ENCODE data around the gene BRCA2.
"Not testable (repeated sequence)": the region's sequence is repeated elsewhere in the genome, so short reads cannot be mapped to it uniquely, and the experiment has no call there.

Gene BRCA2

DNA sequence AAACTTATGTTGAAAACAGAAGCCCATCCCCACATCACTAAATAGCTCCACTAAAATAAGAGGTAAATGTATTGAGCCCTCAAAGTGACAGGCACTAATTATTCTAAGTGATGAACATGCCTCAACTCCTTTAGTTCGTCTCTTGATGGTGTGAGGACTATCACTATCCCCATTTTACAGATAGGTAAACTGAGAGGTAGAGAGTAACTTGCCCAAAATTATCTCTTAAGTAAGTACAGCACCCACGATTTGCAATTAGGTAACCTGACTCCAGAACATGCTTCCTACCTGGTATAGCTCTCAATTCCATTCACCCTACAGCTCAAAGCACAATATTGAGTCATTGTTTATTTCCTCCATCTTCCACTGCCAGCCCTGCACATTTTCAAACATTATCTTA, 12.8 kb upstream of the BRCA2 start:
- DNase-seq = no peak
- in situ Hi-C loops (cut with HindIII; ENCODE audit: low pct_ligation_motif_present, low pct_unique_long_range_greater_than_20kb, low sequenced_read_pairs) = no loop called here

GRCh38 chr13:32305646-32306045, 9.7 kb upstream of the BRCA2 start:
- DNase-seq = no peak
- in situ Hi-C loops (cut with HindIII; ENCODE audit: low pct_ligation_motif_present, low pct_unique_long_range_greater_than_20kb, low sequenced_read_pairs) = no loop called here

DNA sequence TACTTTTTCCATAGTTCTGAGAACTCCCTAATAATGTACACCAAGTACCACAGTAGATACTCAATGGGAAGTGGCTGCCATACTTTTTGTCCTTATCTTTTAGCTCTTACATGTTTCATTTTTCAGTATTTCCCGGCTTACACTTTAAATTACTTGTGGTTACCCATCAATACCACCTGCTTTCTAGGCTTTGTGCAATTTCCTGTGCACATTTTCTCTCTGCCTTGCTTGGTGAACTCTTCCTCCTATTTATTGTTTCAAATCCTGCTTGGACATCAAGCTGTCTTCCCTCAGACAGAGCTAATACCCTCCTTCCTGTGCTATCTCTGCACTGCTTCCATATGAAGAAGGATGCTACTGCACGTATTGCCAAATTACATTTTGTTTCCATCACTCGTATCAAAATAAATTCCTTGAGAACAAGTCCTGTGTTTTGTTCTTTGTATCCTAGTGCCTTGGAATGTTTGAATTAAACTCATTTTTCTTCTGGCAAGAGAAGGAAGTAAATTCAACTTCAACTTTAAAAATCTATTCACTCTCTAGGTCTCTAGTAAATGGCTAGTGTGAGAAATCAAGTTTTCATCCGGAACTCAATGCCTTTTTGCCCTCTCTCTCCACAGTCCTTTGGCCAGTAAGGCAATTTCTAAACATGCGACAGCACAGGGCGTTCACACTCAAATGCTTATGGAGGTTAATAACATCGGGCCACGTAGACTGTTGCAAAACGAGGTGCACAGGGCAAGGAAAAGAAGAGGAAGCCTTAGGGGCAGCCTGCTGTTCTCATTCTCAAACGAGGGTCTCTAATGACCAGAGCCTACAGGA, 5.8 kb upstream of the BRCA2 start:
- DNase-seq = no peak
- in situ Hi-C loops (cut with HindIII; ENCODE audit: low pct_ligation_motif_present, low pct_unique_long_range_greater_than_20kb, low sequenced_read_pairs) = no loop called here

- DNase-seq = peak; percentile 62
- in situ Hi-C loops (cut with HindIII; ENCODE audit: low pct_ligation_motif_present, low pct_unique_long_range_greater_than_20kb, low sequenced_read_pairs) = no loop called here
These were observed 5.1 kb upstream of the BRCA2 start for GRCh38 chr13:32310134-32310706.

DNA sequence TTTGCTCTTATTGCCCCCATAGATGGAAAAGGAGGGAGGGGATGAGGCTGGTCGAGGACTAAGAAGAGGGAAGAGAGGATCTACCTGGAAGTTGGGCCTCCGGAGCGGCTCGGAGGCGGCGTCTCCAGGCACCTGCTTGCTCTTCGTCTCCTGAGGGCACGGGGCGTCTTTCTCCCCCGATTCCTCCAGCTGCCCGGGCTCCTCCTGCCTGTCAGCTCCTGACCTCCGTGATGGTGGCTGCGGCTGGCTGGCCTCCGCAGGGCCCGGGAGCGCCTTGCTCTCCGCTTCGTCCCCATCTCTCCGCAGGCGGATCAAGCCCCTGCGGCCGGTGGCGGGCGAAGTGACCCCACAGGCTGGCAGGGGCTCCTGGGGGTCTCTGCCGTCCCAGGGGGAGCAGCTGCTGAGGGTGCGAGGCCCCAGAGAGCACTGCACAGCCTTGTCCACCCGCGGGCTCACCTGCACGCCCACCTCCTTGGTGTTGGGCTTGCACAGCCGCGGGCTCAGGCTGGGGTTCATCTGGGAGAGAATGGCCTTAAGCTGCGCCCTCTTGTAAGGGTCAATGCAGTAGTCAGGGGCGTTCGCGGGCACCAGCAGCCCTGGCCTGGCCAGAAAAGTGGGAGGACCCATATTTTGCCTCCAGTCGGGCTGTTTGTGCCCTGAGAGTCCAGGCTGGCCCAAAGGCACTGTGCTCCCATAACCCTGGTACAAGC, 4.0 kb upstream of the BRCA2 start:
- DNase-seq = no peak
- in situ Hi-C loops (cut with HindIII; ENCODE audit: low pct_ligation_motif_present, low pct_unique_long_range_greater_than_20kb, low sequenced_read_pairs) = no loop called here

DNA sequence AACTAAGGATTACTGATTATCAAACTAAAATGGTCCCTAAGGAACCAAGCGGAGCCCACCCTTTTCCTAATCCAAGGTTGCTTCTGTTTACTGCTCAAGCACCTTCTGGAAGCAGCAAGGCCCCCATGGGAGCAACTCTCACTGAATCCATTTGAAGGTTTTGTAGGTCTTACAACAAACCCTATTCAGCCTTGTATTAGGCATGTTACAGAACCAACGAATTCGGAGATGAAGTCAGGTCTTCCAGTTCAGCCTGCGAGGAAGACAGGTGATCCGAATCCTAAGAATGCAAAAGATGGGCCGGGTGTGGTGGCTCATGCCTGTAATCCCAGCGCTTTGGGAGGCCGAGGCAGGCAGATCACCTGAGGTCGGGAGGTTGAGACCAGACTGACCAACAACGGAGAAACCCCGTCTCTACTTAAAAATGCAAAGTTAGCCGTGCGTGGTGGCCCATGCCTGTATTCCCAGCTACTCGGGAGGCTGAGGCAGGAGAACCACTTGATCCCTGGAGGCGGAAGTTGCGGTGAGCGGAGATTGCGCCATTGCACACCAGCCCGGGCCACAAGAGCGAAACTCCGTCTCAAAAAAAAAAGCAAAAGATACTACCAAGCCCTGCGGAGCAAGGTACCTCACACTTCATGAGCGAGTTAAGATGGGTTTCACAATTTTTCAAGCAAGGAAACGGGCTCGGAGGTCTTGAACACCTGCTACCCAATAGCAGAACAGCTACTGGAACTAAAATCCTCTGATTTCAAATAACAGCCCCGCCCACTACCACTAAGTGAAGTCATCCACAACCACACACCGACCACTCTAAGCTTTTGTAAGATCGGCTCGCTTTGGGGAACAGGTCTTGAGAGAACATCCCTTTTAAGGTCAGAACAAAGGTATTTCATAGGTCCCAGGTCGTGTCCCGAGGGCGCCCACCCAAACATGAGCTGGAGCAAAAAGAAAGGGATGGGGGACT, 754 bp upstream of the BRCA2 start:
- DNase-seq = peak; percentile 36
- in situ Hi-C loops (cut with HindIII; ENCODE audit: low pct_ligation_motif_present, low pct_unique_long_range_greater_than_20kb, low sequenced_read_pairs) = no loop called here

GRCh38 chr13:32316028-32316339, 676 bp downstream of the BRCA2 start:
- in situ Hi-C loops (cut with HindIII; ENCODE audit: low pct_ligation_motif_present, low pct_unique_long_range_greater_than_20kb, low sequenced_read_pairs) = no loop called here
- no peak for DNase-seq

GRCh38 chr13:32316501-32316900, 1.2 kb downstream of the BRCA2 start:
- in situ Hi-C loops (cut with HindIII; ENCODE audit: low pct_ligation_motif_present, low pct_unique_long_range_greater_than_20kb, low sequenced_read_pairs) = no loop called here
- no peak for DNase-seq

DNA sequence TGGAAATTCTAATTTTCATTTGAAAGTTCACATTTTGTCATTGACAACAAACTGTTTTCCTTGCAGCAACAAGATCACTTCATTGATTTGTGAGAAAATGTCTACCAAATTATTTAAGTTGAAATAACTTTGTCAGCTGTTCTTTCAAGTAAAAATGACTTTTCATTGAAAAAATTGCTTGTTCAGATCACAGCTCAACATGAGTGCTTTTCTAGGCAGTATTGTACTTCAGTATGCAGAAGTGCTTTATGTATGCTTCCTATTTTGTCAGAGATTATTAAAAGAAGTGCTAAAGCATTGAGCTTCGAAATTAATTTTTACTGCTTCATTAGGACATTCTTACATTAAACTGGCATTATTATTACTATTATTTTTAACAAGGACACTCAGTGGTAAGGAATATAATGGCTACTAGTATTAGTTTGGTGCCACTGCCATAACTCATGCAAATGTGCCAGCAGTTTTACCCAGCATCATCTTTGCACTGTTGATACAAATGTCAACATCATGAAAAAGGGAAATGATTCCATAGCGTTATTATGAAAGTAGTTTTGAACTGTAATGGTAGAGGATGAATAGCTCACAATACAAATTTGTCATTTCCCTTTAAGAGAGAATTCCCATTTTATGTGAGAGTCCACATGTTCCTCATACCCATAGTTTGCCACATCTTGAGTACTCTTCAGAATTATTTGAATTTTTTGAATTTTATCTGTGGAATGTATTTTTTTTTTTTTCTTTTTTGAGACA, 2.6 kb downstream of the BRCA2 start:
- no peak for DNase-seq

GRCh38 chr13:32320528-32320927, 5.2 kb downstream of the BRCA2 start:
- DNase-seq = no peak
- in situ Hi-C loops (cut with HindIII; ENCODE audit: low pct_ligation_motif_present, low pct_unique_long_range_greater_than_20kb, low sequenced_read_pairs) = no loop called here

More for the DNA sequence above, 2.6 kb downstream of the BRCA2 start:
- in situ Hi-C loops (cut with HindIII; ENCODE audit: low pct_ligation_motif_present, low pct_unique_long_range_greater_than_20kb, low sequenced_read_pairs) = no loop called here

- peak; percentile 29 for DNase-seq
These were observed 8.6 kb downstream of the BRCA2 start for GRCh38 chr13:32323912-32324311.

GRCh38 chr13:32330441-32330840, 15.1 kb downstream of the BRCA2 start:
- in situ Hi-C loops (cut with HindIII; ENCODE audit: low pct_ligation_motif_present, low pct_unique_long_range_greater_than_20kb, low sequenced_read_pairs) = no loop called here
- no peak for DNase-seq

More at GRCh38 chr13:32323912-32324311, 8.6 kb downstream of the BRCA2 start:
- in situ Hi-C loops (cut with HindIII; ENCODE audit: low pct_ligation_motif_present, low pct_unique_long_range_greater_than_20kb, low sequenced_read_pairs) = no loop called here

GRCh38 chr13:32334671-32335070, 19.4 kb downstream of the BRCA2 start:
- no peak for DNase-seq
- in situ Hi-C loops (cut with HindIII; ENCODE audit: low pct_ligation_motif_present, low pct_unique_long_range_greater_than_20kb, low sequenced_read_pairs) = no loop called here

DNA sequence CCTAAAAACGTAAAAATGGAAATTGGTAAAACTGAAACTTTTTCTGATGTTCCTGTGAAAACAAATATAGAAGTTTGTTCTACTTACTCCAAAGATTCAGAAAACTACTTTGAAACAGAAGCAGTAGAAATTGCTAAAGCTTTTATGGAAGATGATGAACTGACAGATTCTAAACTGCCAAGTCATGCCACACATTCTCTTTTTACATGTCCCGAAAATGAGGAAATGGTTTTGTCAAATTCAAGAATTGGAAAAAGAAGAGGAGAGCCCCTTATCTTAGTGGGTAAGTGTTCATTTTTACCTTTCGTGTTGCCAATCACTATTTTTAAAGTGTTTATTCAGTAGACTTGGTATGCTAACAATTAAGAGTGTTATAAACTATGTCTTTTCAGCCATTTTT, 25.6 kb downstream of the BRCA2 start:
- in situ Hi-C loops (cut with HindIII; ENCODE audit: low pct_ligation_motif_present, low pct_unique_long_range_greater_than_20kb, low sequenced_read_pairs) = no loop called here
- DNase-seq = no peak

DNA sequence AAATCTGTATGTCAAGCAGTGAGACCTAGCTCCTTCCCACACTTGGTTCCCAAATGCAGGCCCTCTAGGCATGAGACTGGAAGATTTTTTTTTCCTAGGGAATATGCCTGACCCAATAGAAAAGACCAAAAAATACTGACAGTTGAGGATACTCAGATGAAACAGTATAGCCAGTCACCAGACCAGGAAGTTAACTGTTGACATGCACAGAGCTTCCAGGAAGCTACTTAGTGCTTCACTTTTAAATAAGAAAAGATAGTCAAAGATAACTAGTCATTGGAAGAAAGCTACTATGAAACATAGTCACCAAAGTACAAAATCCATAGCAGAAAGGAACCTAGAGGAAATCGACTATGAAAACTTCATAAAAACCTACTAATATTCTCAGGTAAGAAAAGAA, 32.3 kb downstream of the BRCA2 start:
- in situ Hi-C loops (cut with HindIII; ENCODE audit: low pct_ligation_motif_present, low pct_unique_long_range_greater_than_20kb, low sequenced_read_pairs) = no loop called here
- no peak for DNase-seq

GRCh38 chr13:32350839-32351441, 35.6 kb downstream of the BRCA2 start:
- DNase-seq; in situ Hi-C loops (cut with HindIII; ENCODE audit: low pct_ligation_motif_present, low pct_unique_long_range_greater_than_20kb, low sequenced_read_pairs): not testable (repeated sequence)

DNA sequence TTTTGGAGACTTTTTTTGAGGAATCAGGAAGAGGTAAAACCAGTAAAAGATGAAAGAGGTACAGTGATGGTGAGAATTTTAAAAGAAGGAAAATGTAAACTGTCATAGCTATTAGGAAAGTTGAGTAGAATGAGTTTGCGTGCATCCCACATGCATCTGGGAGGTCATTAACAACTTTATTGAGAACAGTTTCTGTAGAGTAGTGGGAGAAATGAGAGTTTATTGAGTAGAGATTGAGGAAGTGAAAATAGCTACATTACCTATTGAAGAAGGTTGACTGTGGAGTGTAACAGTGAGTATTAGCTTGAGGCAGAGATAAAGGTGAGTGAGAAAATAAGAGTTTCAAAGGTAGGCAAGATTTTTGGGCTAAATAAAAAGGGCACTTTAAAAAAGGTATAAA, 38.7 kb downstream of the BRCA2 start:
- no peak for DNase-seq
- in situ Hi-C loops (cut with HindIII; ENCODE audit: low pct_ligation_motif_present, low pct_unique_long_range_greater_than_20kb, low sequenced_read_pairs) = no loop called here

- DNase-seq; in situ Hi-C loops (cut with HindIII; ENCODE audit: low pct_ligation_motif_present, low pct_unique_long_range_greater_than_20kb, low sequenced_read_pairs): not testable (repeated sequence)
These were observed 40.6 kb downstream of the BRCA2 start for GRCh38 chr13:32355935-32356334.

Measured in ACHN (cell line).